Kasumi-1 (cell line): Measurements from ENCODE around the gene CCDC188.

Source experiments
- DNase-seq, 2 experiments: peaks; one replicate each; lab custom pipeline; 2025; lab: John Stamatoyannopoulos, UW

Gene CCDC188

DNA sequence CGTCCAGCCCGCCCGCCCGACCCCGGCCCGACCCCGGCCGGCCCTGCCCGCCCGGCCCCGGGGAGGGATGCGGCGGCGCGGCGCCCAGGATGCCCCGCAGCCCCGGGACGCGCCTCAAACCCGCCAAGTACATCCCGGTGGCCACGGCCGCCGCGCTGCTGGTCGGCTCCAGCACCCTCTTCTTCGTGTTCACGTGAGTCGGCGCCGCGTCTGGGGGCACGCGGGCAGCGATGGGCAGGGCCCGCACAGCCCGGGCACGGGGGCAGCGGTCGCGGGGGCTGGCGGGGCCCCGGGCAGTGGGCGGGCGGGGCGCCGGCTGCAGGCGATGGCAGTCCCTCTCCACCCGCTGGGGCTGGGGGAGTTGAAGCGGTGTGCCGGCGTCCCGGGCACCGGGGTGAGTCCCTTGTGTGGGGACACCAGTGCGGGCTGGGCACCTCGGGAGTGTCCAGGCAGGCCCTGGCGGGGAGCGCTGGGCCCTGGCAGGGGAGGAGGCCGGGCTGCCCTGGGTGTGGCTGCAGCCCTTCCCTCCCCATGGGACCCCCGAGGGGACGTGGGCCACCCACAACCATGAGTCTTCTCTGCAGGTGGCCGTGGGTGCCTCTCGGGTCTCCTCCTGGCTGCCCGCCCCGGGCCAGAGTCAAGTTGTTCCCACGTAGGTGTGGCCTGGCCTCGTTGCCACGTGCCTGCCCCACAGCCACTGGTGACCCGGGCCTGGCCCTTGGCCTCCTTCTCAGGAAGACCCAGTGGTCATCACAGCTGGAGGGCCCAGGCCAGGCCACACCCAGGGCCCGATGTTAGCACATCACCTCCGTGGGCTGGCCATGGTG lies 18.8 kb downstream of the CCDC188 start:
- no peak for DNase-seq

DNA sequence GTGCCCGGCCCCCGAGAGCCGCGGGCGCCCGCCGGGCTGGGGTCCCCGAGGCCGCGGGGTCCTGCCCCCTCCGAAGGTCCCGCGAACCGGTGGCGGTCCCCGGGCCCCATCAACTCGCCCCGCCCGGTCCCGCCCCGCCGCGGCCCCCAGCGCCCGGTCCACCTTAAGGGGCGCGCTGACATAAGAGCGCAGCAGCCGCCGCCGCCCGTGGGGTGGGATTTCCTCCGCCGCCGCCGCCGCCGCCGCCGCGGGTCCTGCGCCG lies 19.3 kb downstream of the CCDC188 start, which contains the start of gene ZDHHC8:
Gene ZDHHC8 (plus strand): TSS at position 208 of the 262 bp plus-strand sequence. CDS start 144 bp downstream, outside the sequence.
- DNase-seq: no peak

DNA sequence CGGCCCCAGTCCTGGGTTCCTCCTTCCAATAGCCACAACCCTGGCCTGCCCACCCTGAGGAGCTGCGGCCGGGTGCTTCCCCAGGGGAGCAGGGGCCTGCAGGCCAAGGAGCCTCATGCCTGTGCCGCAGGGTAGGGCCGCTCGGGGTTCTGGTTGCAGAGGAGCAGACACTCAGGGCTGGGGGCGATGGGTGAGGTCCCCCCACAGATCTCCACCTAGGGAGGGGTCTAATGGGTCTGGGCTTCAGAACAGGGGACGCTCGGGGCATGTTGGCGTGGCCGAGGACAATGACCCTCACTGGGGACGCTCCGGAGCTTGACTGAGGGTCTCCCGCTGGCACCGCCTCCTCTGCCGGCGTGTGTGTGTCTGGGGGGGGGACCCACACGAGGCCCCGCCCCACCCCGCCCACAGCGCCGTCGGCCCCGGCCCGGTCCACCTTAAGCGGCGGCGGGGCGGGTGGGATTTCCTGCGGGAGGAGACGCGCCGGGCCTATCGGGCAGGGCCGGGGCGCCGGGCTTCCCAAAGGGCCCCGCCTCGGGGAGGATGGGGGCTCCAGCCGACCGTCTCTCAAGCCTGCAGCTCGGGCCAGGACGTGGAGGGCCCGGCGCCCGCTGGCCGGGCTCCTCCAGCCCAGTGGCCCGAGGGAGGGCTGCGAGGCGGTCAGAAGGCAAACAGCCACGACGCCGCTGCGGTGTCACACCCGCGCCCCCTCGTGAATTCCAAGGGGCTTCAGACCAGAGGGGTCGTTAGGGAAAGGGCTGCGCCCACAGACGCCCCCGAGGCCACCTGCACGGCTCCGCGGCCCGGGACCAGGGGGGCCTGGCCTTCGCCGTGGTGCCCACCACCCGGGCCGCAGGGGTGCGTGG lies 19.9 kb downstream of the CCDC188 start:
- peak; percentile 55 to 68 for DNase-seq

DNA sequence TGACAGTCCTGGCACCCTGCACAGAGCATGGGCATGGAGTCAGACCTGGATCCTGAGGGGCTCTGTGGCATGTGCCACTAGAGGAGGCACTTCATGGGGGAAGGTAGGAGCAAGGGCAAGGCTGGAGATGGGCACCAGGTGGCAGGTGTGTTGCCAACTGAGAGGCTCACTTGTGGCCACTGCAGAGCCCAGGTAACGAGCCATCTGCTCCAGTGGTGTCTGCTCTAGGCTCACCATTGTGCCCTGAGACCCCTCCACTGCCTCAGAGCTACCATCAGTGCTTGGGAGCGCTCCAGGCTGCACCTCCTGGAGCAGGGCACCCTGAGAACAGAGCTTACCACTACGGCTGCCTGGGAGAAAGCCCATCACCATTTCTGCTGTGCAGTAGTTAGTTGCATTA lies 20.5 kb downstream of the CCDC188 start:
- no peak for DNase-seq

DNA sequence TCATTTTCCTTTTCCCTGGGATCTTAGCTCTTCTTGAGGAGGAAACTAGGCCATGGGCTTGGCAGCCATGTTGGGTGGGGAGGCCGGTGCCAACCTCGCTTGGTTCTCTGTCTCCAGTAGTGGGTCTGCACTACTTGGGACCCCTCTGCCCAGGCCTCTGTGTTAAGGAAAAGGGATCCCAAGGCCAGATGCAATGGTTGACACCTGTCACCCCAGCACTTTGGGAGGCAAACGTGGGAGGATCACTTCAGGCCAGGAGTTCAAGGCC lies 21.2 kb downstream of the CCDC188 start:
- no peak for DNase-seq

DNA sequence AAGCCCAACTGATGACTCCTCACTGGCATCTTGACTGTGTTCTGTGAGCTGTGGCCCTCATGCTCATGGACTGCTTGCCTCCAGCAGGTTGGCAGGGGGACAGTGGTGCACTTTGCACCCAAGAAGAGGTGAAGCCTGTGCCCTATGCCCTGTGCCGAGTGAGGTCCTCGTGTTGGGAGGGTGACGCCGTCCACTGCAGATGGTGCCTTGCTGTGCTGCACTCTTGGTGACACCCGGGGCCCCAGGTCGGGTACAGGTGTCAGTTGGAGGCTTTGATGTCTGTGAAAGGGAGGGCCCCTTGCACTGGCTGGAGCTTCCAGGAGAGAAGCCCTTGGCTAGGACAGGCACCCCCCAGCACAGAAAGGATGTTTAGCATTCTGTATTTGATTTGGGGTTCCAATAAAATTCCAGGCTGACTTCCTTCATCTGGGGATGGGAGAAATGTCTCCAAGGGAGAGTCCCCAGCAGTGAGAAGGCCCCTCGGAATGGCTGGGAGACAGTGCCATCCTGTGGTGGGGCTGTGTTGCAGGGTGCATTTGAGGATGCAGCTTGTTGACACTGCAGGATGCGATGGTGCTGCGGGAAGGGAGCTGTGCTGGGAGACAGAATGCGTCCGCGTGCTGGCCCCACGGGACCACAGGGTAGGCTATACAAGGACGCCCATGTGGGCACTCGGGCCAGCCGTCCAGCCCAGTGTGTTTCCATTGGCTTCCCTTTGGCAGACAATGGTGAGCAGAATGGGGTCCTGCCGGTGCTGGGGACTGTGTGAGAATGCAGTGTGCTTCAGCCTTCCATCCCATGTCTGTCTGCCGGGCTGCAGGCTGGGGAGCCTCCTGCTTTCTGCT lies 21.7 kb downstream of the CCDC188 start:
- peak; percentile 24 to 39 for DNase-seq

DNA sequence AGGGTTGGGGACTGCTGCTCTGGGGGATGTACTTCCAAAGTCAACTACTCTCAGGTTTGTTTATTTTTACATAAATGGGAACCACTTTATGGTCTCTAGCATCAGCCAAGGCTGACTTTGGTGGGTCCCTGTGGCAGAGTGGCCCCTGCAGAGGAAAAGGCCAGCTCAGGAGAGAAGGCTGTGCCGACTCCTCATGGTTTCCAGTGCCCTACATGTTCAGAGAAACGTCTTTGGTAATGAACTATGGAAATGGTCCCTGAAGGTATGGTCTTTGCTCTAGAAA lies 22.3 kb downstream of the CCDC188 start:
- no peak for DNase-seq

DNA sequence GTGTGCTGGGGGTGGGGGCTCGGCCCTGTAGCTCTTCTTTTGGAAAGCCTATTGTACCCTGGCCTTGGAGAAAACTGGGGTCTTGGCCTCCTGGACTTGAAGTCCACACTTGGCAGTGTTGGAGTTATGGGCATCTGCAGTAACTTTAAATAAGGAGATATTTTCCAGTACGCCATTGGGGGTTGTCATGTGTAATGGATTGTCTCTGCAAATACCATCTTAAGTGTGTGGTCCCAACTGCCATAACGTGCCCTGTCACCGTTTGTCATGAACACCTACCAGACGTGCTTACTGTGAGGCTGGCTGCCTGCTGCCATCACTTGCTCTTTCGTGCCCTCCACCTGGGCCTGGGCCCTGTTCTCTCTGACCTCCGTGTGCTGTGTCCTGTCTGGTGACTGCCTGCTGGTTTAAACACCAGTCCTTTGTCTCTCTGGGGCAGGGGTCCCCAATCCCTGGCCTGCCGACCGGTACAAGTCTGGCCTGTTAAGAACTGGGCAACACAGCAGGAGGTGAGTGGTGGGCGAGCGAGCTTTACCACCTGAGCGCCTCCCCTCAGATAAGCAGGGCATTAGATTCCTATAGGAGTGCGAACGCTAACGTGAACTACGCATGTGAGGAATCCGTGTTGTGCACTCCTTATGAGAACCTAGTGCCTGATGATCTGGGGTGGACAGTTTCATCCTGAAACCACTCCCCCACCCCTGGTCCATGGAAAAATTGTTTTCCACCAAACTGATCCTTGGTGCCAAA lies 22.8 kb downstream of the CCDC188 start:
- no peak for DNase-seq

DNA sequence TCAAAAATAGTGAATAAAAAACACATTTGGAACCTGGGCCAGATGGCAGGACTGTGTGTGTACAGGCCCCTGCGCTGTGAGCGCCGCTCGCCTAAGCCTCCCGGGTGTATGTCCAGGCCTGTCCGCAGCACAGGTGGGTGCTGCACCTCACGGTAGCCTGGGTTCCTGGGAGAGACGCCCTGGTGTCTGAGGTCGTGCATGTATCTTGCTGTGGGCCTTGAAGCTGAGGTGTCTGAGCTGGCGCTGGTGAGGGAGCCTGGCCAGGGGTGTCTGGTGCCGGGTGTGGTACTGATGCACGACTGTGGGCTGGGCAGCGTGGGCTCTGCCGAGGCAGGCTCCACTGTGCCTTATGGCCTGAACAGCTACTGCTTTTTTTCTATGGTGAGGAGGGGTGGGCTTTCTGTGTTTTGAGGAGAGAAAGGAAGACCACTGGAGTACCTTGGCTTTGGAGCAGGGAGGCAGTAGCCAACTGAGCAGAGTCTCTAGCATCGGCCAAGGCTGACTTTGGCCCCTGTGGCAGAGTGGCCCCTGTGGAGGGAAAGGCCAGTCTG lies 23.5 kb downstream of the CCDC188 start:
- no peak for DNase-seq

DNA sequence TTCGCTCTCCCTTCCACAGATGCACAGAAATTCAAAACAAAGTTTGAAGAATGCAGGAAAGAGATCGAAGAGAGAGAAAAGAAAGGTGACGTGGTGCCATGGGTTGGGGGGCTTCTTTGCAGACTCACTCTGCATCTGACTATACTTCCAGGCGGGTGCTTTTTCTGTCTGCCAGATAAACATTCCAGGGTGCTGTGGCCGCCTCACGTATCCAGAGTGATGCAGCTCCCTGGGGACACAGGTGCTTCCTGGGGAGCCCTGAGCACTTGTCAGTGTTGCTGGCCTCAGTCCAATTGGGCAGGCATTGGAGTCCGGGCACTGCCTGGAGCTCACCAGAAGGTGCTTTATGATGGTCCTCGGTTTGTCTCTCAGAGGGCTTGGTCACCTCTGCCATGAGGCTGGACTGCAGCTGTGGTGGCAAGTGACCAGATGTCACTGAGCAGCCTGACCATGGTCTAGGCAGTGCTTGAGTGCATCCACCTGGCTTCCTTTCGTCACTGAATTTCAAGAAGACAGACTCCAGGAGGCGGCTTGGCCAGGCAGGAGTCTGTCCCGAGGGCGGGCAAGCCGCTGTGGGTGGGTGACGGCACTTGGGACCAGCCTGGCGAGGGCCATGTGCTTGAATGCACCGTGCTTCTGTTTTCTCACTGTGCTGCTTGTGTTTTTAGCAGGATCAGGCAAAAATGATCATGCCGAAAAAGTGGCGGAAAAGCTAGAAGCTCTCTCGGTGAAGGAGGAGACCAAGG lies 24.4 kb downstream of the CCDC188 start:
- DNase-seq: no peak

DNA sequence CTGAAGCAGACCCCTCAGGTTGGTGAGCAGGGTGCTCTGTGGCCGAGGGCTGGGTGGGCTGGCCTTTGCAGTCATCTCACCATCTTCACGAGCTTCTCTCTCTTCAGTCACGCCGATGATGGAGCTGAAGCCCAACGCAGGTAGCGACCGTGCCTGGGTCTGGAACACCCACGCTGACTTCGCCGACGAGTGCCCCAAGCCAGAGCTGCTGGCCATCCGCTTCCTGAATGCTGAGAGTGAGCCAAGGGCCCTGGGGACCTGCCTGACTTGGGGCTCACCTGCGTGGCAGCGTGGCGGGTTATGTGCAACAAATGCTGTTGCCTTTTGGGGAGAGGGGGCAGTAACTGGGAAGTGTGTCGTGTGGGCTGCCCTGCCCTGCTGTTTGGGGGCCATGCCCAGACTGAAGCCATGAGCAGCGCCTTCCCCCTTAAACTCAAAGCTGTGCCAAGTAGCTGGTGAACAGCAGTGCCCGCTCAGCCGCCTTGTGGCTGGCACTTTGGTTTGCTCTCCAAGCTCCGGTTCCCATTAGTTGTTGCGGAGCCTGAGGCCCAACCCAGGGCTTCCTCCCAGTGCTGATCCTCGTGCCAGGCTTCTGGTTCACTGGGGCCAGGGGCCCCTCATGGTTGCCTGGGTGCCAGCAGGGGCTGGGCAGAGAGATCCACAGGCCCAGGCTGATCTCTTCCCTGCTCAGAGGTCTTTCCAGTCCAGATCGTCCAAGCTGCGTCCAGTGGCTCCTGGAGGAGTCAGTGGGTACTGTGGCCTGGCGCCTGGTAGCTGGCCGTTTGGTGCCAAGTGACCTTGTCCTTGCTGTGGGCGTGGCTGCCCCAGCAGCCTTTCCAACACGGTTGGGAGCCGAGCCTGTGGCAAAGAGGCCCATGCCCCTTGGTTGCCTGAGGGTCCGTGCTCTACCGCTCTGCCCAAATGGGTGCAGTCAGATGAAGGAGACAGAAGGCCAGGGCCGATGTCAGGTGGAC lies 25.4 kb downstream of the CCDC188 start:
- DNase-seq: no peak

DNA sequence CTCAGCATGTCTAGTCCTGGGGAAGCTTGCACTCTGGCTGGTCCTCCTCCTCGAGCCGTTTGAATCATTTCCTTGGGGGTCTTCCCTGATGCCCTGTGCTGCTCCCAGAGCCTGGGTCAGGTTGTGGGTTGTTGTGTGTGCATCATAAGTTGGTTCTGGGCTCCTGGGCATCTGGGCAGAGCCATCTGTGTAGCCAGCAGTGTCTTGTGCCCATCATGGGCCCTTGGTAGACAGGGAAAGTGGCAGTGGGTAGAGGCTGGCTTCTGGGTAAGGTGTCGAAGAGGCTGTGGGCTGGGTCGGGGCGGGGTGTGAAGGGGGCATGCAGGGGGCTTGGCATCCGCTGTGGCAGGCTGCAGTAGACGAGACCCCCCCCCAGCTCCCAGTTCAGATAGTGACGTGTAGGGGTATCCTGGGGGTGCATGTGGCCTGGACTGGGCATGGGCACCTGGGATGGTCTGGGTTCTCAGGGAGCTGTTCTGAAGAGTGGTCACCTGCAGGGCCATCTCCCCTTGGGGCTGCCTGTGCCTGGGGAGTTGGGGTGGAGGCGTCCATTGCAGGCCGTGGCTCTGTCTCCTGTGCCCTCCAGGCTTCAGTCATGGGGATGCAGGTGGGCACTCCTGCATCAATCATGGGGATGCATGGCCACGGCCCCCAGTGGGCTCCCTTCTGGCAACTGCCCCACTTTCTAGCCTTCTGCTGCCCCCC lies 26.6 kb downstream of the CCDC188 start:
- DNase-seq: no peak

DNA sequence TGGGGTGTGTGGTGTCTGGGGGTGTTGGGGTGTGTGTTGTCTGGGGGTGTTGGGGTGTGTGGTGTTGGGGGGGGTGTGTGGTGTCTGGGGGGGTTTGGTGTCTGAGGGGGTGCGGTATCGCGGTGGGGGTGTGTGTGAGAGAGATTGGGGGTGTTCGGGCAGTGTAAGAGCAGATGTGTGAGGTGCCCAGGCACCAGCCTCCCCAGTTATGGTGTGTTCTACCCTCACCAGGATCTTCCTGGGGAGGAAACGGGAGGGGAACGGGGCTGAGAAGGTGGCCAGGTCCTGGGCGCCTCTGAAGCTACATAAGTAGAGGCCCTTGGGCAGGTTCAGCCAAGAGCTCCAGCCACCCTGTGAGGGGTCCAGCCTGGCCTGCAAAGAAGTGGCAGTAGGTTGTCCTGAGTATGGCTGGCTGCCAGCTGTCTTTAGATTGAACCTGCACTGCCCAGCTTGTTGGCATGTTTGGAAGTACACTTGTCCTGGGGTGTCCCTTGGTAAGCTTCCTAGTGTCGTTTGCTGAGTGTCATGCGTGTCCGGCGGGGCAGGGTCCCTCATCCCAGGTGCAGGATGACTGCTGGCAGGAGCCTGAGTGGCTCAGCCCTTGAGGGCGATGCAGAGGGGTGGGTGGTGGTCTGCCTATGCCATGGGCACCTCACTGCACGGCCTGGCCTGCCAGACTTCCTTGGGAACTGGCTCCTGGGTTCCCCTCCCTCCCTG lies 27.3 kb downstream of the CCDC188 start:
- no peak for DNase-seq

DNA sequence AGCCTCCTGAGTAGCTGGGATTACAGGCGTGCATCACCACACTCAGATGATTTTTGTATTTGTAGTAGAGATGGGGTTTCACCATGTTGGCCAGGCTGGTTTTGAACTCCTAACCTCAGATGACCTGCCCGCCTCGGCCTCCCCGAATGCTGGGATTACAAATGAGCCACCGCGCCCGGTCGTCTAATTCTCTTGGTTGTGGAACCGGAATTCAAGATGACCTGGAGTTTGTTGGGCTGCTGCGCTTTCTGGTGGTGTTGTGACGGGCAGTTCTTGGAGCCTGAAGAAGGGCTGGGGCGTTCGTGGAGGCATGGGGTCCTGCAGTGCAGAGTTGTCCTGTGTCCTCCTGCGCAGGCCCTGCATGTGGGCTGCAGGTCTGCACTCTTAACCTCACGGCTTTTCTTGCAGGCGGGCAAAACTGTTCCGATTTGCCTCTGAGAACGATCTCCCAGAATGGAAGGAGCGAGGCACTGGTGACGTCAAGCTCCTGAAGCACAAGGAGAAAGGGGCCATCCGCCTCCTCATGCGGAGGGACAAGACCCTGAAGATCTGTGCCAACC lies 28.9 kb downstream of the CCDC188 start:
- no peak for DNase-seq

DNA sequence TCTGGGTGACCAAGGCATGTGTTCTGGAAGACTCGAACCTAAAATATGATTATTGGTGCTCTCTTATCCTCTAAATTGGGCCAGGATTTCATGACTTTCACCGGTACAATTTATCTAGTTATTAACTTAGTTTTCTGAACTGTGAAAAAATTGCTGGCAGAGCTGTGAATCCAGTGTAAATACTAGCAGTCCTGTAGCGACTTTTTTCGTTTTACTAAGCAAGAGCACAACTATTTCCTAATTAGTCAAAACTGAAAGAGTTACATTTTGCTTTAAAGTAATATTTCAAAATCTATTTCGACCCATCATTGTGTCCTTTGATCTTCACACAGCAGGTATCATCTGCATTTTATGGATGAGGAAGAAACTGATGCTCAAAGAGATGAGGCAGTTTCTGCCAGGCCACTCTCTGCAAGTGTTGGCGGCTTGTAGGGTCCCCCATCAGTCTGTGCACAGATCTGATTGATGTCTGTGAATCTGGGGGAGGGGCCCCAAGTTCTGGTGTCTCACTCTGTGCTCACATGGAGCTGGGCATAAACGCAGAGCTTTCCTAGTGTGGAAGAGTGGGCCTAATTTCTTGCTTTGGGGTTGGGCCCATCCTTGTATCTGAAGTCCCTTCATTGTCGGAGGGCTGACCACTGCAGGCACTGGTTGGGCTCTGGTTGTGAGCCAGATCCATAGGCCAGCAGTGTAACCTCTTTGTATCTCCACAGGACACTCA lies 32.4 kb downstream of the CCDC188 start:
- DNase-seq: no peak

DNA sequence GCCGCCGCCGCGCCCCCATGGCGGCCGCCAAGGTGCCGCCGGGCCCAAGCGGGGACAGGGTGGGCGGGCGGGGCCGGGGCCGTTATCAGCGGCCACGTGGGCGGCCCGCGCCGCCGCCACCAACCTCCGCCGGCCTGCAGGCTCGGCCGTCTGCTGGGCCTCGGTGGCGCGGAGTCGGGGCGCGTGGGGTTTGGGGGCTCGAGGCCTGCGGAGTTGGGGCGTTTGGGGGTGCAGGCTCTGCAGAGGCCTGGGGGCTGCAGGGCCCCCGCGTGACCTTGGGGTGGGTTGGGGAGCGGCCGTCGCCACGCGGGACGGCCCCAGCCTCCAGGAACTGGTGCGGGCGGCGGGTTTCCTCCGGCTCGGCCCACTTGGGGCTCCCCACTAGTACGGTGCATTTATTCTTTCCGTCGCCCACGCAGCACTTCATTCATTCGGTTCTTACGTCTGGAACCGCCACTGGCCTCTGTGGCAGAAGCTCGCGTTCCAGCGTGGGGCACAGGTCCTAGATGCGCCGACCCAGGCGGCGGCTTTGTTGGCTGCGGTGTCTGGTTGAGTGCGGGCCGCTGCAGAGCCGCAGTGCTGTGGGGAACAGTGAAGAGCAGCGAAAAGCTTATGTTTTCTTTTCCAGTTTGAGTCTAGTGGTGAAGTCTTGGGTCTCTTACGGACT lies 33.1 kb downstream of the CCDC188 start:
- peak in 1 of 2 experiments; percentile 25 for DNase-seq
